Skeletal muscle tissue (tissue), 4 donors: ENCODE data around the gene SP2. TPM values are rescaled to one million over a fixed set of nuclear protein-coding genes. Genes with fewer than 3 reads are reported as not detected.

Source experiments
- H3K27ac ChIP-seq: one replicate; pipeline ENCODE4 v1.7.0; 2013; ENCODE audit warnings: mild to moderate bottlenecking, low read depth, low read length, inconsistent platforms
- H3K27me3 ChIP-seq, 3 donors: one replicate each; pipeline ENCODE4 v1.7.0; 2013; ENCODE audit warnings: low read length in 3 of 3; ENCODE audit not compliant: control insufficient read depth in 3 of 3, insufficient read depth in 3 of 3
- H3K36me3 ChIP-seq, 3 donors: one replicate each; pipeline ENCODE4 v1.7.0; 2013; ENCODE audit warnings: low read length in 3 of 3; ENCODE audit not compliant: control insufficient read depth in 3 of 3, insufficient read depth in 3 of 3
- H3K4me1 ChIP-seq, 3 donors: one replicate each; pipeline ENCODE4 v1.7.0; 2013; ENCODE audit warnings: low read length in 3 of 3, mild to moderate bottlenecking in 3 of 3; ENCODE audit not compliant: control insufficient read depth in 3 of 3, insufficient read depth in 3 of 3
- H3K4me3 ChIP-seq, 3 donors: one replicate each; pipeline ENCODE4 v1.7.0; 2013; ENCODE audit warnings: low read length in 3 of 3
- H3K9ac ChIP-seq, 3 donors: one replicate each; pipeline ENCODE4 v1.7.0; 2013; ENCODE audit warnings: low read length in 3 of 3, mild to moderate bottlenecking in 3 of 3, moderate library complexity in 2 of 3, low read depth in 1 of 3
- H3K9me3 ChIP-seq, 3 donors: one replicate each; pipeline ENCODE4 v1.7.0; 2013; ENCODE audit warnings: low read length in 3 of 3; ENCODE audit not compliant: control insufficient read depth in 3 of 3
- total RNA-seq: library from RNA; depleted of rRNA; stranded (reverse); fragments of >200 nt; gene quantifications from one replicate; pipeline ENCODE4 v1.2.3, GENCODE V29; 2014
- donor health status: Osteomylitis.

SP2 gene
- total RNA-seq, 1 donor from 2014 or later, result 0.52 TPM

GRCh38 chr17:47853616-47854015 lies 42.4 kb upstream of the SP2 start:
- Histone ChIP-seq H3K27me3 (peaks cover 78 to 93% (median 81%) of the 10 kb centered on the region in 3 donors), H3K9ac (no peak overlapping the region), H3K4me1 (peaks cover 3 to 16% (median 7%) of the 10 kb centered on the region in 3 donors), H3K27ac (no peak overlapping the region), H3K4me3 (no peak overlapping the region), H3K36me3 (no peaks in the 10 kb centered on the region), H3K9me3 (no peaks in the 10 kb centered on the region)

GRCh38 chr17:47855737-47856136 lies 40.3 kb upstream of the SP2 start:
- H3K4me1 ChIP-seq, result peaks cover 3 to 11% (median 5%) of the 10 kb centered on the region in 3 donors
- no peak overlapping the region for H3K4me3 ChIP-seq
- no peak overlapping the region for H3K27ac ChIP-seq
- H3K27me3 ChIP-seq, result peaks cover 67 to 80% (median 79%) of the 10 kb centered on the region in 3 donors
- H3K9ac ChIP-seq, result no peak overlapping the region
- no peaks in the 10 kb centered on the region for H3K36me3 ChIP-seq
- H3K9me3 ChIP-seq, result no peaks in the 10 kb centered on the region

GRCh38 chr17:47856830-47857229 lies 39.2 kb upstream of the SP2 start:
- Histone ChIP-seq H3K27me3 (peaks cover 63 to 78% (median 75%) of the 10 kb centered on the region in 3 donors), H3K36me3 (no peaks in the 10 kb centered on the region)

GRCh38 chr17:47857551-47858455 lies 38.2 kb upstream of the SP2 start:
- Histone ChIP-seq H3K9ac (no peak overlapping the region), H3K4me1 (no peaks in the 10 kb centered on the region), H3K27ac (no peak overlapping the region), H3K27me3 (peaks cover 54 to 70% (median 65%) of the 10 kb centered on the region in 3 donors), H3K9me3 (no peaks in the 10 kb centered on the region), H3K36me3 (no peaks in the 10 kb centered on the region), H3K4me3 (no peak overlapping the region)

More at GRCh38 chr17:47856830-47857229, 39.2 kb upstream of the SP2 start:
- no peak overlapping the region for H3K27ac ChIP-seq
- H3K4me1 ChIP-seq, result peaks cover 0 to 8% (median under 1%) of the 10 kb centered on the region in 3 donors
- H3K4me3 ChIP-seq, result no peak overlapping the region
- no peak overlapping the region for H3K9ac ChIP-seq
- no peaks in the 10 kb centered on the region for H3K9me3 ChIP-seq

- no peak overlapping the region for H3K9ac ChIP-seq
- H3K27me3 ChIP-seq, result peaks cover 30 to 53% (median 48%) of the 10 kb centered on the region in 3 donors
- H3K4me3 ChIP-seq, result no peak overlapping the region
- no peaks in the 10 kb centered on the region for H3K4me1 ChIP-seq
- no peaks in the 10 kb centered on the region for H3K9me3 ChIP-seq
- no peak overlapping the region for H3K27ac ChIP-seq
- no peaks in the 10 kb centered on the region for H3K36me3 ChIP-seq
These were observed 35.6 kb upstream of the SP2 start for GRCh38 chr17:47860386-47860785.

- Histone ChIP-seq H3K27me3 (peaks cover 29 to 54% (median 44%) of the 10 kb centered on the region in 3 donors), H3K36me3 (no peaks in the 10 kb centered on the region), H3K9me3 (no peaks in the 10 kb centered on the region), H3K9ac (no peak overlapping the region), H3K4me1 (no peaks in the 10 kb centered on the region), H3K27ac (no peak overlapping the region), H3K4me3 (no peak overlapping the region)
These were observed 33.2 kb upstream of the SP2 start for GRCh38 chr17:47862621-47863440.

GRCh38 chr17:47864791-47865216 lies 31.2 kb upstream of the SP2 start:
- H3K36me3 ChIP-seq, result no peaks in the 10 kb centered on the region
- H3K9ac ChIP-seq, result no peak overlapping the region
- no peaks in the 10 kb centered on the region for H3K4me1 ChIP-seq
- H3K27ac ChIP-seq, result no peak overlapping the region
- H3K4me3 ChIP-seq, result no peak overlapping the region
- peaks cover 36 to 57% (median 46%) of the 10 kb centered on the region in 3 donors for H3K27me3 ChIP-seq
- no peaks in the 10 kb centered on the region for H3K9me3 ChIP-seq

GRCh38 chr17:47866941-47867340 lies 29.1 kb upstream of the SP2 start:
- H3K9me3 ChIP-seq, result no peaks in the 10 kb centered on the region
- H3K4me3 ChIP-seq, result no peak overlapping the region
- no peak overlapping the region for H3K27ac ChIP-seq
- peaks cover 49 to 70% (median 53%) of the 10 kb centered on the region in 3 donors for H3K27me3 ChIP-seq
- no peak overlapping the region for H3K9ac ChIP-seq
- H3K36me3 ChIP-seq, result no peaks in the 10 kb centered on the region
- H3K4me1 ChIP-seq, result no peaks in the 10 kb centered on the region

GRCh38 chr17:47867813-47868533 lies 28.1 kb upstream of the SP2 start:
- H3K4me3 ChIP-seq, result no peak overlapping the region
- H3K36me3 ChIP-seq, result no peaks in the 10 kb centered on the region
- H3K4me1 ChIP-seq, result peaks cover 0 to 2% (median 0%) of the 10 kb centered on the region in 3 donors
- no peak overlapping the region for H3K9ac ChIP-seq
- no peaks in the 10 kb centered on the region for H3K9me3 ChIP-seq
- no peak overlapping the region for H3K27ac ChIP-seq
- peaks cover 55 to 75% (median 64%) of the 10 kb centered on the region in 3 donors for H3K27me3 ChIP-seq
